Neuronal stem cell (in vitro differentiated cells): ENCODE data around the gene RPLP2.
A peak's percentile ranks its signal among the peaks of the same experiment; 100 is the strongest.

Source experiments
- DNase-seq: peaks from one replicate; pipeline ENCODE4 v3.0.0-alpha.2; 2013; ENCODE audit warnings: low spot score
- H2AFZ ChIP-seq: one replicate; pipeline ENCODE4 v1.6.1; 2013; ENCODE audit warnings: mild to moderate bottlenecking, low read length, inconsistent platforms
- H2AK5ac ChIP-seq: 2 replicates; pipeline ENCODE4 v1.6.1; 2013; ENCODE audit warnings: low read depth, mild to moderate bottlenecking, inconsistent platforms, low read length, moderate library complexity, mixed read lengths
- H2BK120ac ChIP-seq: 2 replicates; pipeline ENCODE4 v1.6.1; 2013; ENCODE audit warnings: low read depth, mild to moderate bottlenecking, inconsistent platforms, low read length, moderate library complexity, mixed read lengths
- H2BK12ac ChIP-seq: one replicate; pipeline ENCODE4 v1.6.1; 2013; ENCODE audit warnings: low read length, inconsistent platforms
- H2BK15ac ChIP-seq: 2 replicates; pipeline ENCODE4 v1.6.1; 2013; ENCODE audit warnings: mild to moderate bottlenecking, low read length, inconsistent platforms, mixed read lengths
- H2BK5ac ChIP-seq: one replicate; pipeline ENCODE4 v1.6.1; 2013; ENCODE audit warnings: inconsistent platforms, mild to moderate bottlenecking, low read length, moderate library complexity
- H3K14ac ChIP-seq: one replicate; pipeline ENCODE4 v1.6.1; 2013; ENCODE audit warnings: low read length, inconsistent platforms
- H3K18ac ChIP-seq: 2 replicates; pipeline ENCODE4 v1.6.1; 2013; ENCODE audit warnings: low read length, inconsistent platforms
- H3K23ac ChIP-seq: 2 replicates; pipeline ENCODE4 v1.6.1; 2013; ENCODE audit warnings: low read depth, mild to moderate bottlenecking, mixed read lengths, low read length, inconsistent platforms; ENCODE audit not compliant: poor library complexity
- H3K27ac ChIP-seq: replicated peaks from 3 replicates; pipeline ENCODE4 v1.5.1; 2013; ENCODE audit warnings: low read length, inconsistent platforms
- H3K27me3 ChIP-seq, 3 experiments: 2 replicates each; pipeline ENCODE4 v1.6.1; 2013; ENCODE audit warnings: low read length in 3 of 3, mild to moderate bottlenecking in 2 of 3, inconsistent platforms in 1 of 3, low read depth in 1 of 3, mixed read lengths in 1 of 3, moderate library complexity in 1 of 3; ENCODE audit not compliant: control insufficient read depth in 3 of 3, insufficient read depth in 3 of 3
- H3K36me3 ChIP-seq, 2 donors: replicated peaks in 1 of 2; 2 replicates each; pipeline ENCODE4 v1.6.1; 2013; ENCODE audit warnings: low read length in 2 of 2; ENCODE audit not compliant: control insufficient read depth in 2 of 2, insufficient read depth in 2 of 2
- H3K4ac ChIP-seq: 2 replicates; pipeline ENCODE4 v1.6.1; 2013; ENCODE audit warnings: inconsistent platforms, mild to moderate bottlenecking, low read length, moderate library complexity
- H3K4me1 ChIP-seq, 2 donors: 1 replicate in 1 of 2; 2 replicates in 1 of 2; pipeline ENCODE4 v1.6.1; 2013; ENCODE audit warnings: low read length in 2 of 2, low read depth in 1 of 2; ENCODE audit not compliant: control insufficient read depth in 2 of 2, insufficient read depth in 1 of 2
- H3K4me2 ChIP-seq: one replicate; pipeline ENCODE4 v1.6.1; 2013; ENCODE audit warnings: mild to moderate bottlenecking, low read length, inconsistent platforms; ENCODE audit not compliant: insufficient read depth, poor library complexity, severe bottlenecking
- H3K4me3 ChIP-seq, 2 donors: 2 replicates each; pipeline ENCODE4 v1.5.1; 2013; ENCODE audit warnings: low read length in 2 of 2, mild to moderate bottlenecking in 2 of 2, inconsistent platforms in 1 of 2, moderate library complexity in 1 of 2
- H3K79me1 ChIP-seq: one replicate; pipeline ENCODE4 v1.6.1; 2013; ENCODE audit warnings: low read depth, mild to moderate bottlenecking, inconsistent platforms, low read length, moderate library complexity
- H3K9ac ChIP-seq: one replicate; pipeline ENCODE4 v1.6.1; 2013; ENCODE audit warnings: mild to moderate bottlenecking, low read depth, low read length, inconsistent platforms; ENCODE audit not compliant: poor library complexity
- H3K9me3 ChIP-seq, 2 donors: replicated peaks in 1 of 2; 2 replicates each; pipeline versions ENCODE3 to v1.6.1; 2013; ENCODE audit warnings: low read length in 2 of 2, mild to moderate bottlenecking in 2 of 2, inconsistent platforms in 1 of 2, low read depth in 1 of 2, mixed read lengths in 1 of 2, moderate library complexity in 1 of 2; ENCODE audit not compliant: control insufficient read depth in 2 of 2, insufficient read depth in 1 of 2
- H4K8ac ChIP-seq: one replicate; pipeline ENCODE4 v1.6.1; 2013; ENCODE audit warnings: low read depth, mild to moderate bottlenecking, inconsistent platforms, low read length, moderate library complexity
- H4K91ac ChIP-seq: one replicate; pipeline ENCODE4 v1.6.1; 2013; ENCODE audit warnings: low read length, low read depth, mild to moderate bottlenecking, inconsistent platforms; ENCODE audit not compliant: poor library complexity
- WGBS, 2 donors: extraction: QIAGEN DNeasy Blood & Tissue Kit; methylation state at CpG; one replicate each; pipeline ENCODE4 v1.1.7; 2013; ENCODE audit warnings: missing lambda C conversion rate in 2 of 2, mixed read lengths in 1 of 2; ENCODE audit not compliant: insufficient read length in 2 of 2, insufficient replicate concordance in 1 of 2; ENCODE audit errors: extremely low coverage in 2 of 2; 5-methylcytosine and 5-hydroxymethylcytosine counted together

The RPLP2 gene

DNA sequence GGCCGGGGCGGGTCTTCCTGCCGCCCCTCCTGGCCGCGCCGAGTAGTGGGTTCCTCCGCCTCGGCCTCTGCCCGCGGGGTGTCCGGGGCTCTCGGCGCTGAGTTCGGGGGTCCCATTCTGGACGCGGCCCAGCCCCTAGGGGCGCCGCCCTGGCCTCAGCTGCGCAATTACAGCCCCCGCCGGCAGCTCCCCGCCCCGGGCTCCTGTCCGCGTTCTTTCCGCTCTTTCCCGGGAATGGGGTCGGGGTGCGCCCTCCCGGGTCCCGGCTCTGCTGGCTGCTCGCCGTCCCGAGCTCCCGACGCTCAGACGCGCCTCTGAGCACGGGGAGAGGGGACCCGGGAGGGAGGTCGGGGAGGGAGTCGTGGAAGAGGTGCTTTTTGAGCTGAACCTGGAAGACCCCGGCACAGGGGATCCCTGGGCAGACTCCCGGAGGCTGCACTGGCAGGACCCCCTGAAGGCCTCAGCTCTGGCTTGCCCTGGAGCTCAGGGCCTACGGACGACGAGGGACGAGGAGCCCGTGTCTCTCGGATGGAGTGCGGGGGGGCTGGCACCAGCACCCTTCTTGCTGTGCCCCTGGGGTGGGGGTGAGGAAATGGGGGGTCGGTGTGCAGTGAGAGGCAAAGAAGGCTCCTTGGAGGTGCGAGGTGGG lies 33.4 kb downstream of the RPLP2 start:
- no peak for DNase-seq
- Histone ChIP-seq H3K27ac (no peak overlapping the region), H2BK15ac (peak overlapping the region; percentile 98), H3K9ac (peak overlapping the region; percentile 77), H2BK5ac (peak overlapping the region; percentile 77), H3K4ac (no peak overlapping the region), H3K14ac (no peak overlapping the region), H3K23ac (no peak overlapping the region), H3K18ac (peak overlapping the region; percentile 84), H4K91ac (no peak overlapping the region), H2BK120ac (peak overlapping the region; percentile 91), H3K4me3 (peak overlapping the region; percentile 96), H3K4me1 (peaks cover 23 to 28% of the 10 kb centered on the region in 2 donors), H3K27me3 (no peaks in the 10 kb centered on the region), H4K8ac (no peak overlapping the region), H3K9me3 (no peaks in the 10 kb centered on the region), H2AFZ (peak overlapping the region; percentile 99), H3K36me3 (peaks cover 29 to 33% of the 10 kb centered on the region in 2 donors), H3K79me1 (peaks cover 23% of the 10 kb centered on the region), H2AK5ac (peak overlapping the region; percentile 100), H2BK12ac (no peak overlapping the region), H3K4me2 (peak overlapping the region; percentile 82)
- no CpG with 5 or more reads among the region's 53 CpGs for WGBS, 2 donors

DNA sequence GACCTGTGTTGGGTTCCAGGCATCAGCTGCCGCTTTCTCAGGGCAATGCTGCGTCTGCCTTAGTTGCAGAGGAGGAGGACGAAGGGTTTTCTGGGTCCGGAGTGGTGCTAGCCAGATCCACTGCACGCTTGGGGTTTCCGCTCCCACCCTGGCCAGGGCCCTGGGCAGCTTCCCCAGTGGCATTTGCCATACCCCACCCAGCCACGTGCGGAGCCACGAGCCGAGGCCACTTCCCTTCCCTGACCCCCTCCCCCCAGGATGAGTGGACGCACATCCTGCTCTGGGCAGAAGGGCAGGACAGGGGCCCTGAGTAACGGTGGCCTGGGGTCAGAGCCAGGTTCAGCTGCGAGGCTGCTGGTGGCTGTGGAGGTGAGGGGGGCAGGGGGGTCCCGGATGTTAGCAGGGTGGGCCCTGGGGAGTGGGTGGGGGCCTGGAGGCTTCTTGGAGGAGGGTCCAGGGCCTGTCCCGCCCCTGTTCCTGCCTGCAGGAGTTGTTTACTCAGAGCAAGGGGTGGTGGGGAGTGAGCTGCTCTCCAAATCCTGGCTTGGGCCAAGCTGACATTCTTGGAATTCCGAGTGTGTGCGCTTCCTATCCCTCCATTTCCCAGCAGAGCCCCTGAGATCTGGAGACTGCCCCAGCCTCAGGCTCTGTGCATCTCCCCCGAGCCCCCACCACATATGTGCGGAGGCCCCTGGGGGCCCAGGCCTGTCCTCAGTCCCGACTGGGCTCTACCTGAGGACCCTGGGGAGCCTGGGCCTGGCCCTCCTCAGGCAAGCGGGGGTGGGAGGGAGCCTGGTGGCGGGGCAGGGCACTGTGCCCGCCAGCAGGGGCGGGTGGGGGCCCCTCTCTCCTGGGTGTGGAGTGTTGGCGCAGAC lies 34.3 kb downstream of the RPLP2 start:
- Histone ChIP-seq H2BK120ac (peak overlapping the region; percentile 91), H2BK12ac (peak overlapping the region; percentile 69), H3K9me3 (no peaks in the 10 kb centered on the region), H4K91ac (no peak overlapping the region), H3K4me3 (peak overlapping the region; percentile 96), H3K27ac (peak overlapping the region; percentile 84), H4K8ac (no peak overlapping the region), H2BK15ac (peak overlapping the region; percentile 98), H2AFZ (peak overlapping the region; percentile 99), H2BK5ac (peak overlapping the region; percentile 69), H3K23ac (peak overlapping the region; percentile 60), H3K4me1 (peaks cover 30 to 34% of the 10 kb centered on the region in 2 donors), H3K27me3 (peaks cover 0 to 7% (median 0%) of the 10 kb centered on the region in 3 experiments), H3K4me2 (peak overlapping the region; percentile 82), H2AK5ac (peak overlapping the region; percentile 100), H3K9ac (peak overlapping the region; percentile 70), H3K79me1 (peaks cover 19% of the 10 kb centered on the region), H3K18ac (peak overlapping the region; percentile 84), H3K4ac (no peak overlapping the region), H3K36me3 (peaks cover 21 to 24% of the 10 kb centered on the region in 2 donors), H3K14ac (no peak overlapping the region)
- WGBS, 2 donors: no CpG with 5 or more reads among the region's 25 CpGs
- DNase-seq: no peak

DNA sequence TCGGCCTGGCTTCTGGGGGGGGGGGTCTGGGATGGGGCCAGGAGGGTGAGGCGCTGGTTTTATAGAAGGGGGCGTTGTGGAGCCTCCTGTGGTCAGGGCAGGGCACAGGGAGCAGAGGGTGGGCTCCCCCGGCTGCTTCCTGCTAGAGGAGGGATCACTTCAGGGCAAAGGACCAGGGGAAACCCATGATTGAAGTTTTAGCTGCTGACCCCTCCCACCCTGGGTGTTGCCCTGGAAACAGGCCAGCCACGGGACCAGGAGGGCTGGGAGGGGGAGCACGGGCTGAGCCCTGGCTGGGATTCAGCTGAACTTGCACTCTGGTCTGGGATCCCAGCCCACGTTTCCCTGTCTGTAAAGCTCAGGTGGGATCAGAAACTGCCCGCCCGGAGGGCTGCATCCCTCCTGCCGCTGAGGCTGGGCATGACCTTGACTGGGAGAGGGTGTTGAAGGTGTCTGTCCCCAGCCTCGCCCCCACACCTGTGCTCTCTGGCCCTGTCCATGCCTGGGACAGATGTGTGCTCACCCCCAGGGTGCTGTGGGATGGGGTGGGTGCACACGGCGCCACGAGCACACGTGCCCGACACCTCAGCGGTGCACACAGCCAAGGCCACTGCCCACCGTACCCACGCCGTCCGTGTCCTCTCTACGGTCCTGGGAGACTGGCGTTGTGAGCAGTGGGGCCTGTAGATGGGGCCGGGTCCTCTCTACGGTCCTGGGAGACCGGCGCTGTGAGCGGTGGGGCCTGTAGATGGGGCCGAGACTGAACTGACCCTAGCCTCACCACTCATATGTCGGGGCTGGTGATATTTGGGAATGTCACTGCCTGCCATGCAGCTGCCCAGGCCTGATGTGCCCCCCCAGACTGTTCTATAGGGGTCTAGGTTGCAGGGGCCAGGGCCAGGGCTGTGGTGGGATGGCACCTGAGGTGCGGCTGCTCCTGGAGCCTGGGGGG lies 35.2 kb downstream of the RPLP2 start:
- H3K4me2 ChIP-seq: peak overlapping the region; percentile 82
- H3K4me3 ChIP-seq: peak overlapping the region; percentile 43 to 96
- H3K9me3 ChIP-seq: no peaks in the 10 kb centered on the region
- DNase-seq: no peak
- peak overlapping the region; percentile 83 for H3K18ac ChIP-seq
- H2BK12ac ChIP-seq: peak overlapping the region; percentile 100
- H3K27me3 ChIP-seq: peaks cover 0 to 9% (median 0%) of the 10 kb centered on the region in 3 experiments
- H2AFZ ChIP-seq: no peak overlapping the region
- H3K9ac ChIP-seq: no peak overlapping the region
- WGBS, 2 donors: no CpG with 5 or more reads among the region's 31 CpGs
- peaks cover 30 to 36% of the 10 kb centered on the region in 2 donors for H3K4me1 ChIP-seq
- H3K23ac ChIP-seq: no peak overlapping the region
- peak overlapping the region; percentile 100 for H2AK5ac ChIP-seq
- H3K14ac ChIP-seq: peak overlapping the region; percentile 49
- H3K79me1 ChIP-seq: peaks cover 17% of the 10 kb centered on the region
- H3K27ac ChIP-seq: peak overlapping the region; percentile 84
- peak overlapping the region; percentile 69 for H2BK5ac ChIP-seq
- no peak overlapping the region for H4K8ac ChIP-seq
- peak overlapping the region; percentile 91 for H2BK120ac ChIP-seq
- no peak overlapping the region for H3K4ac ChIP-seq
- peaks cover 12 to 15% of the 10 kb centered on the region in 2 donors for H3K36me3 ChIP-seq
- H4K91ac ChIP-seq: no peak overlapping the region
- peak overlapping the region; percentile 30 for H2BK15ac ChIP-seq
